ENCODE results near the gene CIDEC. TPM values are rescaled to one million over a fixed set of nuclear protein-coding genes. Genes with fewer than 3 reads are reported as not detected.

The CIDEC gene
- total RNA-seq, result 0.26 TPM in 1 of 2 replicates, not detected in the other
- polyA plus RNA-seq (2012), result 0.09 TPM

GRCh38 chr3:9879830-9880549 lies at the start of gene CIDEC:
Gene CIDEC (minus strand): TSS chr3:9880253. CDS start chr3:9878486, 1,767 bp downstream.
- no peak for DNase-seq (ENCODE audit: low read depth)

- no peak for DNase-seq (ENCODE audit: low read depth)
Measured at GRCh38 chr3:9928158-9928557, 48.1 kb upstream of the CIDEC start.

- DNase-seq (ENCODE audit: low read depth), result no peak
Measured at GRCh38 chr3:9918261-9919038, 38.4 kb upstream of the CIDEC start.

- DNase-seq (ENCODE audit: low read depth), result no peak
Measured at GRCh38 chr3:9917820-9918219, 37.8 kb upstream of the CIDEC start.

GRCh38 chr3:9916734-9917680 lies 37.0 kb upstream of the CIDEC start, which contains the start of gene IL17RC:
Gene IL17RC (plus strand): TSS chr3:9917098. CDS start chr3:9917316, 218 bp downstream.
- peak; percentile 85 for DNase-seq (ENCODE audit: low read depth)

- DNase-seq (ENCODE audit: low read depth), result peak; percentile 25
Measured at GRCh38 chr3:9916346-9916733, 36.3 kb upstream of the CIDEC start.

GRCh38 chr3:9915254-9916141 lies 35.4 kb upstream of the CIDEC start:
- peak; percentile 67 for DNase-seq (ENCODE audit: low read depth)

- no peak for DNase-seq (ENCODE audit: low read depth)
Measured at GRCh38 chr3:9914559-9915253, 34.7 kb upstream of the CIDEC start.

GRCh38 chr3:9914011-9914410 lies 34.0 kb upstream of the CIDEC start:
- no peak for DNase-seq (ENCODE audit: low read depth)

GRCh38 chr3:9913601-9914000 lies 33.5 kb upstream of the CIDEC start:
- DNase-seq (ENCODE audit: low read depth), result no peak

- DNase-seq (ENCODE audit: low read depth), result no peak
Measured at GRCh38 chr3:9912294-9912935, 32.4 kb upstream of the CIDEC start.

- DNase-seq (ENCODE audit: low read depth), result no peak
Measured at GRCh38 chr3:9911863-9912262, 31.8 kb upstream of the CIDEC start.

GRCh38 chr3:9909221-9910013 lies 29.4 kb upstream of the CIDEC start:
- DNase-seq (ENCODE audit: low read depth), result no peak

GRCh38 chr3:9908286-9908685 lies 28.2 kb upstream of the CIDEC start:
- DNase-seq (ENCODE audit: low read depth), result no peak

GRCh38 chr3:9906480-9906879 lies 26.4 kb upstream of the CIDEC start:
- DNase-seq (ENCODE audit: low read depth), result no peak

GRCh38 chr3:9903904-9904303 lies 23.9 kb upstream of the CIDEC start:
- DNase-seq (ENCODE audit: low read depth), result no peak

GRCh38 chr3:9903238-9903624 lies 23.2 kb upstream of the CIDEC start:
- no peak for DNase-seq (ENCODE audit: low read depth)
